Measurements from ENCODE around the gene ZNF780A.
"Not testable (repeated sequence)": the region's sequence is repeated elsewhere in the genome, so short reads cannot be mapped to it uniquely, and the experiment has no call there.

Gene ZNF780A

DNA sequence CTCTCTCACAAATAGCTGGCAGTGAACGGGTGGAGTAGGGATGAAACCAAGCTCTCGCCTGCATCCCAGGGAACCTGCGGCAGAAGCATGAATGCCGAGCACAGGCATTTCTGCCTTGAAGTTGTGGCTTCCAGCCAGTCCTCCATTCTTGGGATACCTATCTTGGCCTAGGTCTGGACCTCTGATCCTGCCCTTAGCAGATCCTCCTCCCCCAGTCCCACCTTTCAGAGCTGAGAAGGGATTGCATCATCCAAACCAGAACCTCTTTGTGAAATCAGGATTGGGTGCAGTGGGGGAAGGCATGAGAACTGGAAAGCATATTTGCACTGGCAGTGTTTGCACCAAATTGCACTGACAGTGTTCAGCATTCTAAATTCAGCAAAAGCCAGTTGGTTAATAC is 5.8 kb downstream of the ZNF780A start:
- no peak for DNase-seq (ENCODE audit: low spot score)

DNA sequence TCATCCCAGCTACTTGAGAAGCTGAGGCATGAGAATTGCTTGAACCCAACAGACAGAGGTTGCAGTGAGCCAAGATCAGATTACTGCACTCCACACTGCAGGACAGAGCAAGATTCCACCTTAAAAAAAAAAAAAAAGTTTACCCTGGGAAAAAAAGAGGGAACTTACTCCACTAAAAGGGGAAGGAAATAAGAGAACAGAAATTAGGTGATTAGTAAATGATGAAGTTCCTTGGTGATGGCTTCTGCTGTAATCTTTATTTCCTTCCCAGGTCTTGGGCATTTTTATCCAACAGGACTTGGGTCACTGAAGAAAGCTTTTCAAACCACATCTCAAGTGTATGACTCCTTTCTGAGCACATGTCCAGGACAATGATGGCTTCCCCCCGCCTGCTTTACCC is 9.3 kb downstream of the ZNF780A start:
- DNase-seq (ENCODE audit: low spot score), result no peak

DNA sequence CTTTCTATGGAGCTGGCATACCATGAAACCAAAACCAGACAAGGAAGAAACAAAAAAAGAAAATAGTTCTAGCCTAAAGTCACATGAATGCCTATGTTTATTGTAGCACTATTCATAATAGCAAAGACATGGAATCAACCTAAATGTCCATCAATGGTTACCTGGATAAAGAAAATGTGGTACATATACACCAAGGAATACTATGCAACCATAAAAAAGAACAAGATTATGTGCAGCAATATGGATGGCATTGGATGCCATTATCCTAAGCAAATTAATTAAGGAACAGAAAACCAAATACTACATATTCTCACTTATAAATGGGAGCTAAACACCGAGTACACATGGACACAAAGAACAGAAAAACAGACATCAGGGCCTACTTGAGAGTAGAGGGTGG is 10.5 kb downstream of the ZNF780A start:
- no peak for DNase-seq (ENCODE audit: low spot score)

- DNase-seq (ENCODE audit: low spot score), result no peak
These were observed 12.4 kb downstream of the ZNF780A start for GRCh38 chr19:40078377-40078776.

- no peak for DNase-seq (ENCODE audit: low spot score)
These were observed 20.7 kb downstream of the ZNF780A start for GRCh38 chr19:40070058-40070457.

- no peak for DNase-seq (ENCODE audit: low spot score)
These were observed 31.1 kb downstream of the ZNF780A start for GRCh38 chr19:40059624-40060023.

- no peak for DNase-seq (ENCODE audit: low spot score)
These were observed 33.6 kb downstream of the ZNF780A start for GRCh38 chr19:40057166-40057565.

DNA sequence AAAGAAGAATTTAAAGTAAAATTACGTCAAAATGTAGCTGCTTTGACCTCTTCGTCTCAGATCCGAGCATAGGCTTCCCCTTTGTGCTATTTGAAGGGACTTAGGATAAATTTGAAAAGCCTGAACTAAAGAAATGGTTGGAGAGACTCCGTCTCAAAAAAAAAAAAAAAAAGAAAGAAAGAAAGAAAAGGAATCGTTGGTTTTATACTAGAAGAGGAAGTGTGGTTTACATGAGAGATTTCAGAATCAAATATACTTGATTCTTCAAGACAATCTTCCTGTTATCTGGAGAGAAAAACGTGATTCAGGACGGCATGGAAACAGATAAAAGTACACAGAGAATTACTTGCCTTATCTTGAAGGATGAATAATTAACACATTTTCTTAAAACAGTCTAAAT is 34.2 kb downstream of the ZNF780A start:
- DNase-seq (ENCODE audit: low spot score), result no peak

DNA sequence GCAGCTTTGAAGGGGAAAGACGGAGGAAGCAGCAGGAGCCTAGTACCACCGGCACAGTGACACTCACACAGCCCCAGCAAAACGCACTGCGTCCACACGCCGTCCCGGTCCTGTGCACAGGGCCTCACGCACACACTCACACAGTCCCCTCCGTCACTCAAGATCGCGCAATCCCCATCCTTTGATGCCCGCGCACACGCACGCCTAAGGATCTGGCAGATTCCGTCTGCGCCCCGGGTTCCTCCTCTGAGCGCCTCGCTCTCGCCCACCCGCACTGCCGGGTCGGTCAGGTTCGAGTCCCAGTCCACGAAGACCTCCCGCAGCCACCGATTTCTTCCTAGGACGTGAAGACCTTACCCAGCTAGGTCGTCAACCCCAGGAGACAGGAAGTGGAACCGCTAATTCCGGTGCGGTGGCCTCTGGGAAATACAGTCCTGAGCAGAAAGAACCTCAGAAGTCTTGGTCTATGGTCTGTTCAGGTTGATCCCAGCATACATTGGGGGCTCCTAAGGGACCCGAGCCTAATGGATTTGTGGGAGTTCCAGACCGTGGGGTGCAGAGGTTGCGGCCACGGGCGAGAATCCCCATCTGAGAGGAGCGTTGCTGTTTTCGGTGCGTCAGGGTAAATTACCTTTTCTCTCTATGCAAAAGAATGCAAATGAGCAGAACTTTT is 34.8 kb downstream of the ZNF780A start, which contains the start of gene ZNF780B:
TSS of gene ZNF780B (minus strand) at position 400 of the 673 bp plus-strand sequence. CDS start 5,899 bp downstream, outside the sequence.
- DNase-seq (ENCODE audit: low spot score), result peak; percentile 78

DNA sequence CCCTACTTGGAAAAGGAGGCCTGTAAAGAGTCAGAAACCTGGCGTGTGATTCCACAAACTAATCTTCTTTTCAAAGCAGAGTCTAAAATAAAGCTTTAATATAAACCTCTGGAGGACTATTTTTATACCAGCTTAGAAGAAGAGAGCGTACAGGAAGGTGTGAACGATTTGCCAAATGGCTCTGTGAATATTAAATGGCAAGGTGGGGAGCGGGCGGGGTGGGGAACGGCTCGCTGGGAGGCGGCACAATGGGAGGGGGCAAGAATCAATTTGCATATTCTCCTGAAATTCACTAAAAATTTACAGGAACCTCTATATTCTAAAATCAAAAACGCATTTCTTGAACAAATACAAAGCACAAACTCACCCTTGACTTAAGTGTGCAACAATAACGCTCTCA is 35.7 kb downstream of the ZNF780A start:
- no peak for DNase-seq (ENCODE audit: low spot score)

DNA sequence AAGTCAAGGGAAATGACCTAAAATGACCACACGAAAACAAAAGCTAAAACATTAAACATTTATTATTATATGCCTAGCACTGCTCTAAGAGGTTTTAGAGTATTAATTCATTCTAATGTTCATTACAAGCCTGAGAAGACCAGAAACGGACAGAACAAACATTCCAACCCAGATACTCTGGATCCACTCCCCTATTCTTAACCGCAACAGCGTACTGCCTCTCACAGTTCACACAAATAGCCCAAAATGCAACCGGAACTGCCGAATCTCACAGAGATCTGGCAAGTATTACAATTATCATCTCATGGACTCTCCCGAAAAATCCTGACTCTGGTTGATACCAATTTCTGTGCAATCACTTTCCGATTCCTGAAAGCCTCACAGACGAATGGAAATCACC is 36.1 kb downstream of the ZNF780A start:
- no peak for DNase-seq (ENCODE audit: low spot score)

DNA sequence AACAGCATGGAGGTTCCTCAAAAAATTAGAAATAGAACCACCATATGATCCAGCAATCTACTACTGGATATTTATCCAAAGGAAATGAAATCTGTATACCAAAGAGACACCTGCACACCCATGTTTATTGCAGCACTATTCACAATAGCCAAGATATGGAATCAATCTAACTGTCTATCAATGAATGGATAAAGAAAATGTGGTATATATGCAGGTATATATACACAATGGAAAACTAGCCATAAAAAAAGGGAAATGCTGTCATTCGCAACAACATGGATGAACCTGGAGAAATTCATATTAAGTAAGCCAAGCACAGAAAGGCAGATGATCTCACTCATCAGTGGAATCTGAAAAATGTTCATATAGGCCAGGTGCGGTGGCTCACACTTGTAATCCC is 37.3 kb downstream of the ZNF780A start:
- no peak for DNase-seq (ENCODE audit: low spot score)

GRCh38 chr19:40041718-40042117 is 49.0 kb downstream of the ZNF780A start:
- not testable (repeated sequence) for DNase-seq (ENCODE audit: low spot score)

DNA sequence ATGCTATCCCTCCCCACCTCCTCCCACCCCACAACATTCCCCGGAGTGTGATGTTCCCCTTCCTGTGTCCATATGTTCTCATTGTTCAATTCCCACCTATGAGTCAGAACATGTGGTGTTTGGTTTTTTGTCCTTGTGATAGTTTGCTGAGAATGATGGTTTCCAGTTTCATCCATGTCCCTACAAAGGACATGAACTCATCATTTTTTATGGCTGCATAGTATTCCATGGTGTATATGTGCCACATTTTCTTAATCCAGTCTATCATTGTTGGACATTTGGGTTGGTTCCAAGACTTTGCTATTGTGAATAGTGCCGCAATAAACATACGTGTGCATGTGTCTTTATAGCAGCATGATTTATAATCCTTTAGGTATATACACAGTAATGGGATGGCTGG is 52.7 kb downstream of the ZNF780A start:
- DNase-seq (ENCODE audit: low spot score), result not testable (repeated sequence)

- no peak for DNase-seq (ENCODE audit: low spot score)
These were observed 54.7 kb downstream of the ZNF780A start for GRCh38 chr19:40035996-40036395.

DNA sequence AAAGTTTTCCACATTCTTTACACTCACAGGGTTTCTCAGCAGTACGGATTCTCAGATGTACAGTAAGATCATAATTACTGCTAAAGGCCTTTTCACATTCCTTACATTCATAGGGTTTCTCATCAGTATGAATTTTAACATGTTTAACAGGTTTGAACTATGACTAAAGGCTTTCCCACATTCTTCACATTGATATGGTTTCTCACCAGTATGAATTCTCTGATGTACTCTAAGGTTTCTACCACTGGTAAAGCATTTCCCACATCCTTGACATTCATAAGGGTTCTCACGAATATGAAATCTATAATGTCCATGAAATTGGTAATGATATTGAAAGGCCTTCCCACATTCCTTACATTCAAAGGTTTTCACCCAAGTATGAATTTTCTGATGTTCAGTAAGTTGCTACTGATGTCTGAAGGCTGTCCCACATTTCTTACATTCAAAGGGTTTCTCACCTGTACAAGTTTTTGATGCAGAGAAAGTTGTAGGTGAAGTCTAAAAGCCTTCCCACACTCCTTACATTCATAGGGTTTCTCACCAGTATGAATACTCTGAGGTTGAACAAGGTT is 56.7 kb downstream of the ZNF780A start:
- DNase-seq (ENCODE audit: low spot score), result no peak

- no peak for DNase-seq (ENCODE audit: low spot score)
These were observed 64.2 kb downstream of the ZNF780A start for GRCh38 chr19:40026597-40026970.

DNA sequence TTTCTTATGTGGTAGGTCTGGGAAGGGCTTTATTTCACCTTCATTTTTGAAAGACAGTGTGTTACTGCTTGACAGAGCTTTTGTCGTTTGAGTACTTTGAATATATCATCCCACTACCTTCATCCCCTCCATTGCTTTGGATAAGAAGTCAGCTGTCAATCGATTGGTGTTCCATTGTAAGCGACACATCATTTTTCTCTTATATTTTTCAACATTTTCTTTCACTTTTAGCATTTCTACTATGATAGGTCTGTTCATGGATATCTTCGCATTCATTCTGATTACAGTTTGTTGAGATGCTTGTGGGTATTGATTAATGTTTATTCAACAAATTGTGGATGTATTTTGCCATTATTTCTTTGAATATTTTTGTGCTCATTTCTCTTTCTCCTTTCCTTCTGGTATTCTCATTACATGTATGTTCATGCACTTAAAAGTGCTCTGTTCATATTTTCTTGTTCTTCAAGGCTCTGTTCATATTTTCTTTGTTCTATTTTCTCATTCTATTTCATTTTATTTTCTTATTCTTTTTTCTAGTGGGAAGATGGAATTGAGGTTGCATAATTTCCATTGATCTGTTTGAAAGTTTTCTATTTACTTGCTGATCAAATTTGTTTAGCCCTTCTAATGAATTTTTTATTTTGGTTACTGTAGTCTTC is 64.7 kb downstream of the ZNF780A start:
- no peak for DNase-seq (ENCODE audit: low spot score)

DNA sequence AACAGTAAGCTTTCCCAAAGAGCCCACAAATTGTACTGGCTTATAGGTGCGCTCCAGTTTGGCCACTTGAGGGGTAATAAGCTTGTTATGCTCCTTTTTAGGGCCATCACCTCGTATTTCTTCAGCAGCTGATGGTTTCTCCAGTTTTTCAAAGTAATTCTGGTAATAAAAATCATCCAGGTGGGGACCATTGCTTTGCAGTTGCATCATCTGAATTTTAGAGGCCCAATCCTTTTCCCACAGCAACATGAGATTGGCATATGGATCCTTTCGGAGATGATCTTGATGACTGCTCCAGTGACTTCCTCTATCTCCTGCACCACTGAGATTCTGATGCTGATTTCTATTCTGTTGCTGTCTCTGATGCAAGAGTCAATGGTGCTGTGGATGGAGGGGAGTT is 66.8 kb downstream of the ZNF780A start:
- DNase-seq (ENCODE audit: low spot score), result no peak
